ENCODE results near the gene GNG13. TPM values are rescaled to one million over a fixed set of nuclear protein-coding genes. Genes with fewer than 3 reads are reported as not detected.

The GNG13 gene
- total RNA-seq, 1 donor from 2014 or later: not detected

Other genes starting within 250 kb of the GNG13 start
- gene PRR35, start 240.3 kb downstream of the GNG13 start, total RNA-seq: 0.10 TPM in 1 of 2 replicates, not detected in the other
- 1.8 and 2.2 TPM in 2 replicates for gene NHLRC4, start 233.7 kb downstream of the GNG13 start, total RNA-seq
- 45.5 and 49.8 TPM in 2 replicates for gene PIGQ, start 230.8 kb downstream of the GNG13 start, total RNA-seq
- gene RAB40C, start 210.7 kb downstream of the GNG13 start, total RNA-seq: 16.2 and 17.6 TPM in 2 replicates
- gene WFIKKN1, start 169.7 kb downstream of the GNG13 start, total RNA-seq: 0.69 and 0.76 TPM in 2 replicates
- 79.2 and 85.0 TPM in 2 replicates for gene METTL26, start 164.4 kb downstream of the GNG13 start, total RNA-seq
- gene MCRIP2, start 158.9 kb downstream of the GNG13 start, total RNA-seq: 19.3 and 27.5 TPM in 2 replicates
- 52.9 and 53.6 TPM in 2 replicates for gene WDR90, start 151.4 kb downstream of the GNG13 start, total RNA-seq
- 136 and 155 TPM in 2 replicates for gene RHOT2, start 132.6 kb downstream of the GNG13 start, total RNA-seq
- 0.98 and 2.0 TPM in 2 replicates for gene RHBDL1, start 125.1 kb downstream of the GNG13 start, total RNA-seq
- gene STUB1, start 120.3 kb downstream of the GNG13 start, total RNA-seq: 73.9 and 81.6 TPM in 2 replicates
- gene JMJD8, start 116.4 kb downstream of the GNG13 start, total RNA-seq: 41.2 and 42.1 TPM in 2 replicates
- 18.0 and 18.5 TPM in 2 replicates for gene WDR24, start 110.3 kb downstream of the GNG13 start, total RNA-seq
- 8.0 and 8.2 TPM in 2 replicates for gene FBXL16, start 94.9 kb downstream of the GNG13 start, total RNA-seq
- gene METRN, start 85.6 kb downstream of the GNG13 start, total RNA-seq: 4.7 and 6.1 TPM in 2 replicates
- 8.1 and 10.8 TPM in 2 replicates for gene ANTKMT, start 79.6 kb downstream of the GNG13 start, total RNA-seq
- 1.7 and 2.4 TPM in 2 replicates for gene CCDC78, start 74.3 kb downstream of the GNG13 start, total RNA-seq
- 5.1 and 6.1 TPM in 2 replicates for gene HAGHL, start 73.6 kb downstream of the GNG13 start, total RNA-seq
- gene CIAO3, start 59.7 kb downstream of the GNG13 start, total RNA-seq: 42.5 and 46.8 TPM in 2 replicates
- gene MSLN, start 40.0 kb downstream of the GNG13 start, total RNA-seq: not detected in 2 replicates
- gene RPUSD1, start 12.4 kb downstream of the GNG13 start, total RNA-seq: 35.4 and 36.4 TPM in 2 replicates
- 73.0 and 79.3 TPM in 2 replicates for gene CHTF18, start 12.1 kb downstream of the GNG13 start, total RNA-seq
- 19.1 and 20.4 TPM in 2 replicates for gene LMF1, start 170.2 kb upstream of the GNG13 start, total RNA-seq
- 0.17 TPM in 1 of 2 replicates, not detected in the other for gene SOX8, start 181.0 kb upstream of the GNG13 start, total RNA-seq

All from T-helper 1 cell treated with Interleukin-12 subunit alpha and Interleukin-12 subunit beta and Interleukin-4 antibody, amounts not matched to agents 30 ng/mL and 1 ng/mL, for 36 hours (primary cell).